ENCODE measurements around the gene ANO10. TPM values are rescaled to one million over a fixed set of nuclear protein-coding genes. Genes with fewer than 3 reads are reported as not detected.

ANO10 gene
- total and polyA plus RNA-seq, 8 donors = 30.3 to 52.2 (median 35.4) TPM

GRCh38 chr3:43537225-43537624 lies 84.6 kb downstream of the ANO10 start:
- H3K4me1 ChIP-seq = no peaks in the 10 kb centered on the region
- H3K4me3 ChIP-seq = no peak overlapping the region
- no peaks in the 10 kb centered on the region for H3K9me3 ChIP-seq
- no peak overlapping the region for H3K27ac ChIP-seq
- no peak for ATAC-seq
- DNase-seq = no peak
- H3K36me3 ChIP-seq = no peaks in the 10 kb centered on the region
- H3K27me3 ChIP-seq = no peaks in the 10 kb centered on the region
- intact Hi-C loops (cut with DNase I) = no loop called here
- TF ChIP-seq, protein P1, sequence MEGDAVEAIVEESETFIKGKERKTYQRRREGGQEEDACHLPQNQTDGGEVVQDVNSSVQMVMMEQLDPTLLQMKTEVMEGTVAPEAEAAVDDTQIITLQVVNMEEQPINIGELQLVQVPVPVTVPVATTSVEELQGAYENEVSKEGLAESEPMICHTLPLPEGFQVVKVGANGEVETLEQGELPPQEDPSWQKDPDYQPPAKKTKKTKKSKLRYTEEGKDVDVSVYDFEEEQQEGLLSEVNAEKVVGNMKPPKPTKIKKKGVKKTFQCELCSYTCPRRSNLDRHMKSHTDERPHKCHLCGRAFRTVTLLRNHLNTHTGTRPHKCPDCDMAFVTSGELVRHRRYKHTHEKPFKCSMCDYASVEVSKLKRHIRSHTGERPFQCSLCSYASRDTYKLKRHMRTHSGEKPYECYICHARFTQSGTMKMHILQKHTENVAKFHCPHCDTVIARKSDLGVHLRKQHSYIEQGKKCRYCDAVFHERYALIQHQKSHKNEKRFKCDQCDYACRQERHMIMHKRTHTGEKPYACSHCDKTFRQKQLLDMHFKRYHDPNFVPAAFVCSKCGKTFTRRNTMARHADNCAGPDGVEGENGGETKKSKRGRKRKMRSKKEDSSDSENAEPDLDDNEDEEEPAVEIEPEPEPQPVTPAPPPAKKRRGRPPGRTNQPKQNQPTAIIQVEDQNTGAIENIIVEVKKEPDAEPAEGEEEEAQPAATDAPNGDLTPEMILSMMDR (IDR thresholded peaks at IDR 0.05) = no peak

- TF ChIP-seq, protein P1 (IDR thresholded peaks at IDR 0.05) = no peak
Observed at GRCh38 chr3:43534675-43535074, 87.1 kb downstream of the ANO10 start.

GRCh38 chr3:43533009-43533408 lies 88.8 kb downstream of the ANO10 start:
- H3K4me1 ChIP-seq = no peaks in the 10 kb centered on the region
- intact Hi-C loops (cut with DNase I) = no loop called here
- no peak overlapping the region for H3K4me3 ChIP-seq
- peaks cover 0 to 6% of the 10 kb centered on the region in 2 donors for H3K36me3 ChIP-seq
- H3K27me3 ChIP-seq = no peaks in the 10 kb centered on the region
- no peak for ATAC-seq
- no peak overlapping the region for H3K27ac ChIP-seq
- H3K9me3 ChIP-seq = peaks cover 0 to 7% of the 10 kb centered on the region in 2 donors
- TF ChIP-seq, protein P1 (IDR thresholded peaks at IDR 0.05) = no peak
- no peak for DNase-seq

More at GRCh38 chr3:43534675-43535074, 87.1 kb downstream of the ANO10 start:
- ATAC-seq (no peak), DNase-seq (no peak)
- intact Hi-C loops (cut with DNase I) = no loop called here
- no peak overlapping the region for H3K4me3 ChIP-seq
- no peaks in the 10 kb centered on the region for H3K9me3 ChIP-seq
- no peak overlapping the region for H3K27ac ChIP-seq
- H3K27me3 ChIP-seq = no peaks in the 10 kb centered on the region
- H3K4me1 ChIP-seq = no peaks in the 10 kb centered on the region
- no peaks in the 10 kb centered on the region for H3K36me3 ChIP-seq

DNA sequence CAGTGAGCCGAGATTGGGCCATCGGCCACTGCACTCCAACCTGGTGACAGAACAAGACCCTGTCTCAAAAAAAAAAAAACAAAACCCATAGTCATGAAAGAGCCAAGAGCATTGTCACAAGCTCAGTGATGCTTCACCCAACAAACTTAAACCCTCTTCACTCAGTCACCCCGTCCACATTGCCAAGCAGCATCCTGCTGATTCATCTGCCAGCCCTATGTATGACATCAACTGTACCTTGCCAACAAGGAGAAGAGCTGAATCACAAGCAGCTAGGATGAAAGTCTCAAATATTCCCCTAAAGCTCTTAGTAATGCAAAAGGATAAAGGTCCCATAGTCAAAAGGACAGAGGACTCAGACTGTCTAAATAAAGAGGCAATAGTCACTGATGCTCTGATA lies 90.0 kb downstream of the ANO10 start:
- intact Hi-C loops (cut with DNase I) = no loop called here
- Histone ChIP-seq H3K27ac (no peak overlapping the region), H3K27me3 (no peaks in the 10 kb centered on the region), H3K9me3 (peaks cover 0 to 7% of the 10 kb centered on the region in 2 donors), H3K4me1 (no peaks in the 10 kb centered on the region), H3K4me3 (no peak overlapping the region), H3K36me3 (peaks cover 0 to 6% of the 10 kb centered on the region in 2 donors)
- no peak for ATAC-seq
- TF ChIP-seq, protein P1 (IDR thresholded peaks at IDR 0.05) = no peak
- DNase-seq = no peak

GRCh38 chr3:43528498-43529099 lies 93.2 kb downstream of the ANO10 start:
- DNase-seq = no peak
- Histone ChIP-seq H3K4me3 (no peak overlapping the region), H3K27ac (no peak overlapping the region), H3K36me3 (peaks cover 0 to 6% of the 10 kb centered on the region in 2 donors), H3K27me3 (no peaks in the 10 kb centered on the region), H3K4me1 (no peaks in the 10 kb centered on the region), H3K9me3 (peaks cover 0 to 7% of the 10 kb centered on the region in 2 donors)
- TF ChIP-seq, protein P1 (IDR thresholded peaks at IDR 0.05) = no peak
- no peak for ATAC-seq
- intact Hi-C loops (cut with DNase I) = no loop called here

All from left lung (tissue), 10 donors.